Measurements from ENCODE around the gene GSTP1. TPM values are rescaled to one million over a fixed set of nuclear protein-coding genes. Genes with fewer than 3 reads are reported as not detected.

Gene GSTP1
- polyA plus RNA-seq, 1 experiment = 716 TPM

GRCh38 chr11:67629386-67630227 is 46.0 kb downstream of the GSTP1 start, which contains the start of gene NUDT8:
Gene NUDT8 (minus strand): TSS chr11:67629937. CDS start chr11:67629911, 26 bp downstream.
- POLR2A ChIA-PET = interaction anchor here (0.7 to 1.6 kb wide), 3 partner anchors 15 to 49 kb away, joined by 5 to 6 read pairs (median 5); partner anchors contain the start of gene GSTP1

GRCh38 chr11:67630228-67630942 is 46.8 kb downstream of the GSTP1 start:
- Histone ChIP-seq H3K27ac (ENCODE audit: low read depth, low read length) (peak overlapping the region; percentile 39), H3K27me3 (ENCODE audit: control insufficient read depth, insufficient read depth, low read length) (peaks cover 5% of the 10 kb centered on the region), H3K9me3 (ENCODE audit: control insufficient read depth, insufficient read depth, low read length) (no peaks in the 10 kb centered on the region; the same call in 1 of the 2 replicates), H3K4me3 (ENCODE audit: low read depth, low read length) (peak overlapping the region; percentile 79)
- peak; percentile 65 for TF ChIP-seq CTCF (IDR thresholded peaks at IDR 0.05; ENCODE audit: low read depth, low read length)
- peak; percentile 87 for DNase-seq (ENCODE audit: low read depth, low spot score)
- POLR2A ChIA-PET = interaction anchor here (1.1 to 1.6 kb wide), 2 partner anchors 16 to 47 kb away, joined by 5 to 6 read pairs; partner anchors contain the start of gene GSTP1
- CTCF ChIA-PET = interaction anchor here (0.5 to 4.3 kb wide), 11 partner anchors 10 to 1102 kb away, joined by 3 to 44 read pairs (median 3); no protein-coding TSS in a partner anchor

More at GRCh38 chr11:67629386-67630227, 46.0 kb downstream of the GSTP1 start, which contains the start of gene NUDT8:
- TF ChIP-seq CTCF (IDR thresholded peaks at IDR 0.05; ENCODE audit: low read depth, low read length) = peak; percentile 80
- Histone ChIP-seq H3K9me3 (ENCODE audit: control insufficient read depth, insufficient read depth, low read length) (no peaks in the 10 kb centered on the region; the same call in 1 of the 2 replicates), H3K27me3 (ENCODE audit: control insufficient read depth, insufficient read depth, low read length) (peaks cover 5% of the 10 kb centered on the region), H3K27ac (ENCODE audit: low read depth, low read length) (peak within 1 kb of the TSS; percentile 39), H3K4me3 (ENCODE audit: low read depth, low read length) (peak within 1 kb of the TSS; percentile 79)
- DNase-seq (ENCODE audit: low read depth, low spot score) = no peak
- CTCF ChIA-PET = interaction anchor here (0.5 to 4.3 kb wide), 15 partner anchors 9 to 1101 kb away, joined by 3 to 44 read pairs (median 4); partner anchors contain the start of gene GSTP1

- Histone ChIP-seq H3K27me3 (ENCODE audit: control insufficient read depth, insufficient read depth, low read length) (peaks cover 5% of the 10 kb centered on the region), H3K9me3 (ENCODE audit: control insufficient read depth, insufficient read depth, low read length) (no peaks in the 10 kb centered on the region; the same call in 1 of the 2 replicates), H3K4me3 (ENCODE audit: low read depth, low read length) (peak overlapping the region; percentile 79), H3K27ac (ENCODE audit: low read depth, low read length) (no peak overlapping the region)
- CTCF ChIA-PET = interaction anchor here (0.6 to 4.3 kb wide), 7 partner anchors 11 to 210 kb away, joined by 3 to 44 read pairs (median 5); no protein-coding TSS in a partner anchor
- no peak for DNase-seq (ENCODE audit: low read depth, low spot score)
- no peak for TF ChIP-seq CTCF (IDR thresholded peaks at IDR 0.05; ENCODE audit: low read depth, low read length)
- POLR2A ChIA-PET = no interaction called here
Measured at GRCh38 chr11:67630943-67631331, 47.3 kb downstream of the GSTP1 start.

- no peak overlapping the region for H3K27ac ChIP-seq (ENCODE audit: low read depth, low read length)
- peaks cover 5% of the 10 kb centered on the region for H3K27me3 ChIP-seq (ENCODE audit: control insufficient read depth, insufficient read depth, low read length)
- no peaks in the 10 kb centered on the region; the same call in 1 of the 2 replicates for H3K9me3 ChIP-seq (ENCODE audit: control insufficient read depth, insufficient read depth, low read length)
- H3K4me3 ChIP-seq (ENCODE audit: low read depth, low read length) = no peak overlapping the region
- POLR2A ChIA-PET = no interaction called here
- CTCF ChIA-PET = interaction anchor here (4.3 kb wide), 1 partner anchor 16 kb away, joined by 44 read pairs; no protein-coding TSS in a partner anchor
- no peak for DNase-seq (ENCODE audit: low read depth, low spot score)
- no peak for TF ChIP-seq CTCF (IDR thresholded peaks at IDR 0.05; ENCODE audit: low read depth, low read length)
Measured at GRCh38 chr11:67631411-67631810, 47.8 kb downstream of the GSTP1 start.
